ENCODE measurements around the gene KATNA1. TPM values are rescaled to one million over a fixed set of nuclear protein-coding genes. Genes with fewer than 3 reads are reported as not detected.
"Not testable (repeated sequence)": the region's sequence is repeated elsewhere in the genome, so short reads cannot be mapped to it uniquely, and the experiment has no call there.

The KATNA1 gene
- 32.6 and 38.2 TPM in 2 replicates for total RNA-seq (2014; rRNA removed; shearing (Covaris generic))

- Histone ChIP-seq H3K27me3 (replicated peaks) (no peaks in the 10 kb centered on the region), H3K4me3 (peak within 1 kb of the TSS; percentile 63), H3K9me3 (replicated peaks) (no peaks in the 10 kb centered on the region), H3K36me3 (no peaks in the 10 kb centered on the region; the same call in 1 of the 2 replicates), H3K4me1 (replicated peaks) (0 out of 2 replicates have a peak, but pooled peaks cover 3% of the 10 kb centered on the region), H3K27ac (peak within 1 kb of the TSS; percentile 32)
- DNase-seq (ENCODE audit: low read depth in 1 of 2, low spot score in 2 of 2), result peak; percentile 85 to 86
These were observed at the start of gene KATNA1 for GRCh38 chr6:149648148-149649145. KATNA1 (minus strand) TSS chr6:149648714; CDS start chr6:149638547, 10,167 bp downstream.

GRCh38 chr6:149698175-149698574, 49.7 kb upstream of the KATNA1 start:
- Histone ChIP-seq H3K27ac (no peak overlapping the region), H3K4me3 (no peak overlapping the region), H3K27me3 (replicated peaks) (no peaks in the 10 kb centered on the region), H3K4me1 (replicated peaks) (peaks cover 8% of the 10 kb centered on the region), H3K9me3 (replicated peaks) (no peaks in the 10 kb centered on the region), H3K36me3 (peaks cover 62% of the 10 kb centered on the region)
- DNase-seq (ENCODE audit: low read depth in 1 of 2, low spot score in 2 of 2), result no peak

GRCh38 chr6:149696901-149697300, 48.4 kb upstream of the KATNA1 start:
- DNase-seq (ENCODE audit: low read depth in 1 of 2, low spot score in 2 of 2), result no peak
- Histone ChIP-seq H3K36me3 (peaks cover 68% of the 10 kb centered on the region), H3K27ac (peak overlapping the region; percentile 13; the same call in 1 of the 2 replicates), H3K27me3 (replicated peaks) (no peaks in the 10 kb centered on the region), H3K4me3 (no peak overlapping the region), H3K4me1 (replicated peaks) (peaks cover 8% of the 10 kb centered on the region), H3K9me3 (replicated peaks) (no peaks in the 10 kb centered on the region)

GRCh38 chr6:149694921-149695320, 46.4 kb upstream of the KATNA1 start:
- Histone ChIP-seq H3K9me3 (replicated peaks) (no peaks in the 10 kb centered on the region), H3K27ac (no peak overlapping the region), H3K4me3 (no peak overlapping the region), H3K36me3 (peaks cover 65% of the 10 kb centered on the region), H3K27me3 (replicated peaks) (no peaks in the 10 kb centered on the region), H3K4me1 (replicated peaks) (peaks cover 8% of the 10 kb centered on the region)
- DNase-seq (ENCODE audit: low read depth in 1 of 2, low spot score in 2 of 2), result no peak

- H3K27ac ChIP-seq, result no peak overlapping the region
- no peaks in the 10 kb centered on the region for H3K9me3 ChIP-seq (replicated peaks)
These were observed 42.7 kb upstream of the KATNA1 start for GRCh38 chr6:149691201-149691600.

GRCh38 chr6:149686230-149686629, 37.7 kb upstream of the KATNA1 start:
- H3K9me3 ChIP-seq (replicated peaks), result no peaks in the 10 kb centered on the region
- no peak for DNase-seq (ENCODE audit: low read depth in 1 of 2, low spot score in 2 of 2)

More at GRCh38 chr6:149691201-149691600, 42.7 kb upstream of the KATNA1 start:
- Histone ChIP-seq H3K36me3 (peaks cover 57% of the 10 kb centered on the region), H3K27me3 (replicated peaks) (no peaks in the 10 kb centered on the region), H3K4me3 (no peak overlapping the region), H3K4me1 (replicated peaks) (no peaks in the 10 kb centered on the region)
- no peak for DNase-seq (ENCODE audit: low read depth in 1 of 2, low spot score in 2 of 2)

GRCh38 chr6:149683256-149683859, 34.8 kb upstream of the KATNA1 start:
- H3K4me1 ChIP-seq (replicated peaks), result no peaks in the 10 kb centered on the region
- H3K9me3 ChIP-seq (replicated peaks), result no peaks in the 10 kb centered on the region
- peaks cover 57% of the 10 kb centered on the region for H3K36me3 ChIP-seq
- H3K27me3 ChIP-seq (replicated peaks), result no peaks in the 10 kb centered on the region
- no peak overlapping the region for H3K4me3 ChIP-seq
- H3K27ac ChIP-seq, result no peak overlapping the region
- no peak for DNase-seq (ENCODE audit: low read depth in 1 of 2, low spot score in 2 of 2)

More at GRCh38 chr6:149686230-149686629, 37.7 kb upstream of the KATNA1 start:
- Histone ChIP-seq H3K27ac (no peak overlapping the region), H3K27me3 (replicated peaks) (no peaks in the 10 kb centered on the region), H3K36me3 (peaks cover 46% of the 10 kb centered on the region), H3K4me3 (no peak overlapping the region), H3K4me1 (replicated peaks) (no peaks in the 10 kb centered on the region)

- peaks cover 64% of the 10 kb centered on the region for H3K36me3 ChIP-seq
- DNase-seq (ENCODE audit: low read depth in 1 of 2, low spot score in 2 of 2); H3K9me3 ChIP-seq (replicated peaks): not testable (repeated sequence)
These were observed 33.3 kb upstream of the KATNA1 start for GRCh38 chr6:149681845-149682244.

GRCh38 chr6:149681209-149681608, 32.7 kb upstream of the KATNA1 start:
- Histone ChIP-seq H3K4me1 (replicated peaks) (no peaks in the 10 kb centered on the region), H3K9me3 (replicated peaks) (no peaks in the 10 kb centered on the region), H3K27me3 (replicated peaks) (no peaks in the 10 kb centered on the region), H3K27ac (no peak overlapping the region), H3K4me3 (no peak overlapping the region), H3K36me3 (peaks cover 64% of the 10 kb centered on the region)
- DNase-seq (ENCODE audit: low read depth in 1 of 2, low spot score in 2 of 2), result no peak

More at GRCh38 chr6:149681845-149682244, 33.3 kb upstream of the KATNA1 start:
- H3K4me3 ChIP-seq; H3K27ac ChIP-seq; H3K4me1 ChIP-seq (replicated peaks); H3K27me3 ChIP-seq (replicated peaks): not testable (repeated sequence)

GRCh38 chr6:149680503-149680902, 32.0 kb upstream of the KATNA1 start:
- H3K4me1 ChIP-seq (replicated peaks), result no peaks in the 10 kb centered on the region
- H3K4me3 ChIP-seq, result no peak overlapping the region
- peaks cover 68% of the 10 kb centered on the region for H3K36me3 ChIP-seq
- H3K9me3 ChIP-seq (replicated peaks), result no peaks in the 10 kb centered on the region
- no peaks in the 10 kb centered on the region for H3K27me3 ChIP-seq (replicated peaks)
- no peak overlapping the region for H3K27ac ChIP-seq
- no peak for DNase-seq (ENCODE audit: low read depth in 1 of 2, low spot score in 2 of 2)

- not testable (repeated sequence) for H3K9me3 ChIP-seq (replicated peaks); H3K4me3 ChIP-seq; H3K4me1 ChIP-seq (replicated peaks); DNase-seq (ENCODE audit: low read depth in 1 of 2, low spot score in 2 of 2); H3K27me3 ChIP-seq (replicated peaks); H3K27ac ChIP-seq
- H3K36me3 ChIP-seq, result peaks cover 77% of the 10 kb centered on the region
These were observed 23.8 kb upstream of the KATNA1 start for GRCh38 chr6:149672265-149672664.

- no peaks in the 10 kb centered on the region for H3K9me3 ChIP-seq (replicated peaks)
- H3K4me1 ChIP-seq (replicated peaks), result no peaks in the 10 kb centered on the region
- no peak overlapping the region for H3K27ac ChIP-seq
- DNase-seq (ENCODE audit: low read depth in 1 of 2, low spot score in 2 of 2), result no peak
- H3K36me3 ChIP-seq, result peaks cover 42% of the 10 kb centered on the region
- H3K27me3 ChIP-seq (replicated peaks), result no peaks in the 10 kb centered on the region
- no peak overlapping the region for H3K4me3 ChIP-seq
These were observed 11.5 kb upstream of the KATNA1 start for GRCh38 chr6:149660028-149660427.

GRCh38 chr6:149657441-149657840, 8.9 kb upstream of the KATNA1 start:
- no peak overlapping the region for H3K27ac ChIP-seq
- DNase-seq (ENCODE audit: low read depth in 1 of 2, low spot score in 2 of 2), result no peak
- H3K9me3 ChIP-seq (replicated peaks), result no peaks in the 10 kb centered on the region
- H3K4me3 ChIP-seq, result no peak overlapping the region
- H3K27me3 ChIP-seq (replicated peaks), result no peaks in the 10 kb centered on the region
- peaks cover 25% of the 10 kb centered on the region for H3K36me3 ChIP-seq
- H3K4me1 ChIP-seq (replicated peaks), result no peaks in the 10 kb centered on the region

GRCh38 chr6:149651056-149651455, 2.5 kb upstream of the KATNA1 start:
- DNase-seq (ENCODE audit: low read depth in 1 of 2, low spot score in 2 of 2), result no peak
- H3K36me3 ChIP-seq, result no peaks in the 10 kb centered on the region; the same call in 1 of the 2 replicates
- H3K9me3 ChIP-seq (replicated peaks), result no peaks in the 10 kb centered on the region
- no peaks in the 10 kb centered on the region for H3K27me3 ChIP-seq (replicated peaks)
- no peak overlapping the region for H3K27ac ChIP-seq
- no peak overlapping the region for H3K4me3 ChIP-seq
- H3K4me1 ChIP-seq (replicated peaks), result 0 out of 2 replicates have a peak, but pooled peaks cover 3% of the 10 kb centered on the region

Measured in SJSA1 (cell line).